ENCODE data around the gene DAZ1. TPM values are rescaled to one million over a fixed set of nuclear protein-coding genes. Genes with fewer than 3 reads are reported as not detected.
"Not testable (repeated sequence)": the region's sequence is repeated elsewhere in the genome, so short reads cannot be mapped to it uniquely, and the experiment has no call there.

The DAZ1 gene
- not detected for total RNA-seq

- DNase-seq; H3K9me3 Mint-ChIP-seq; H3K4me1 Mint-ChIP-seq (ENCODE audit: low read depth); H3K36me3 Mint-ChIP-seq (ENCODE audit: insufficient read depth); H3K27me3 Mint-ChIP-seq (ENCODE audit: low read depth); ATAC-seq; H3K4me3 Mint-ChIP-seq: not testable (repeated sequence)
Measured at GRCh38 chrY:23198908-23199307, at the start of gene DAZ1. TSS of gene DAZ1 (minus strand) at chrY:23199008. CDS start at chrY:23198800, 208 bp downstream.

GRCh38 chrY:23219233-23219632, 20.4 kb upstream of the DAZ1 start, which contains the start of gene DAZ2:
TSS of gene DAZ2 (plus strand) at chrY:23219533. CDS start at chrY:23219741, 208 bp downstream.
- H3K4me1 Mint-ChIP-seq (ENCODE audit: low read depth); H3K27me3 Mint-ChIP-seq (ENCODE audit: low read depth); H3K36me3 Mint-ChIP-seq (ENCODE audit: insufficient read depth); ATAC-seq; H3K9me3 Mint-ChIP-seq; DNase-seq; H3K4me3 Mint-ChIP-seq: not testable (repeated sequence)

GRCh38 chrY:23210681-23211080, 11.9 kb upstream of the DAZ1 start:
- ATAC-seq; H3K36me3 Mint-ChIP-seq (ENCODE audit: insufficient read depth); H3K27me3 Mint-ChIP-seq (ENCODE audit: low read depth); H3K4me1 Mint-ChIP-seq (ENCODE audit: low read depth); H3K4me3 Mint-ChIP-seq; H3K9me3 Mint-ChIP-seq; DNase-seq: not testable (repeated sequence)

GRCh38 chrY:23209802-23210495, 11.1 kb upstream of the DAZ1 start:
- H3K36me3 Mint-ChIP-seq (ENCODE audit: insufficient read depth); ATAC-seq; H3K4me1 Mint-ChIP-seq (ENCODE audit: low read depth); H3K27me3 Mint-ChIP-seq (ENCODE audit: low read depth); H3K4me3 Mint-ChIP-seq; H3K9me3 Mint-ChIP-seq; DNase-seq: not testable (repeated sequence)

DNA sequence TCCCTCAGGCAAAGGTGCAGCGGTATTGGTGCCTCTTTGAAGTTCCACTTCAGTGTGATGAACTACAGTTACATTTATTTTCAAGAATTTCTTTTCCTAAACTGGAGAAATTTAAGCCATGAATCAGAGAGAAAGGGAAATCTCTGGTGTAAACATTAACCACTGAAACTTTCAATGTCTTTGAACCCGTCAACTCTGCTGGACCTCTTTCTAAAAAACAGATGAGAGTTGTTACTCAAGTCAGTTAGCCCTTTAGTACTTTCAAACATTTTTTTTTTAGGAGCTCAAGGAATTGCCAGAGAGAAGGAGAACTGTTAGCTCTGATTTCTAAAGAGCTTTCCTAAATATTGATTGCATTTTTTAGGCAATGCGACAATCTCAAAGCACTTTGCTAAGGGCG, 8.6 kb upstream of the DAZ1 start:
- H3K9me3 Mint-ChIP-seq; H3K36me3 Mint-ChIP-seq (ENCODE audit: insufficient read depth); ATAC-seq; H3K4me1 Mint-ChIP-seq (ENCODE audit: low read depth); H3K4me3 Mint-ChIP-seq; DNase-seq; H3K27me3 Mint-ChIP-seq (ENCODE audit: low read depth): not testable (repeated sequence)

Other genes with a start within 250 kb of the DAZ1 start
- gene BPY2, start 214.7 kb downstream of the DAZ1 start, total RNA-seq, result not detected
- not detected for gene DAZ2, start 20.5 kb upstream of the DAZ1 start, total RNA-seq

Data from activated T-cell treated with anti-CD3 and anti-CD28 coated beads, Interleukin-2, amount 50 U/mL, for 4 hours (primary cell).